Aorta (tissue), 5 donors: ENCODE data around the gene DUOXA1. TPM values are rescaled to one million over a fixed set of nuclear protein-coding genes. Genes with fewer than 3 reads are reported as not detected.

Source experiments
- ATAC-seq: fragments of 200-7000 bp; cut with Tn5 transposase; one replicate; pipeline ENCODE4 v1.9.1; 2022; ENCODE audit warnings: moderate library complexity; ENCODE audit not compliant: low FRiP score
- DNase-seq, 2 donors: peaks; one replicate each; pipeline ENCODE4 v3.0.0-alpha.2; 2020
- H3K27ac ChIP-seq, 2 donors: one replicate each; pipeline ENCODE4 v1.5.1; 2013; ENCODE audit warnings: low read length in 2 of 2, mild to moderate bottlenecking in 2 of 2, moderate library complexity in 2 of 2, control low read depth in 1 of 2, inconsistent platforms in 1 of 2, low read depth in 1 of 2
- H3K27me3 ChIP-seq, 2 donors: one replicate each; pipeline ENCODE4 v1.6.1; 2013; ENCODE audit warnings: control low read depth in 1 of 2, low read length in 1 of 2, mild to moderate bottlenecking in 1 of 2, moderate library complexity in 1 of 2; ENCODE audit not compliant: insufficient read depth in 2 of 2, control insufficient read depth in 1 of 2
- H3K36me3 ChIP-seq, 2 donors: one replicate each; pipeline ENCODE4 v1.6.1; 2013; ENCODE audit warnings: control low read depth in 1 of 2, low read length in 1 of 2, mild to moderate bottlenecking in 1 of 2; ENCODE audit not compliant: insufficient read depth in 2 of 2, control insufficient read depth in 1 of 2
- H3K4me1 ChIP-seq, 2 donors: one replicate each; pipeline ENCODE4 v1.6.1; 2013; ENCODE audit warnings: low read length in 2 of 2, control low read depth in 1 of 2, mild to moderate bottlenecking in 1 of 2, moderate library complexity in 1 of 2; ENCODE audit not compliant: insufficient read depth in 2 of 2, control insufficient read depth in 1 of 2
- H3K4me3 ChIP-seq, 2 donors: one replicate each; pipeline ENCODE4 v1.5.1; 2013; ENCODE audit warnings: low read length in 2 of 2, control low read depth in 1 of 2, mild to moderate bottlenecking in 1 of 2
- H3K9me3 ChIP-seq: one replicate; pipeline ENCODE4 v1.6.1; 2013; ENCODE audit warnings: mild to moderate bottlenecking, low read length; ENCODE audit not compliant: control insufficient read depth
- WGBS, 2 donors: extraction: QIAGEN DNeasy Blood & Tissue Kit; methylation state at CpG; one replicate each; pipeline ENCODE4 v1.1.7; 2013; 5-methylcytosine and 5-hydroxymethylcytosine counted together
- intact Hi-C, 2 donors: fragments of 100-400 bp; cut with DNase I; formaldehyde crosslinking; loops; one replicate each; pipeline versions ENCODE4 v1.14.2 to v1.15.0; 2022
- polyA plus RNA-seq, 2 donors: library from polyadenylated mRNA; stranded (reverse); fragments of 200-250 nt; gene quantifications; one replicate each; pipeline ENCODE4 v1.2.3, GENCODE V29; 2013
- total RNA-seq, 2 donors: library from RNA; stranded (reverse); fragmentation: NEBNext Ultra II Directional; extraction: Animal tissue kit (Norgen Biotek cat#: 25700); gene quantifications; one replicate each; pipeline ENCODE4 v1.2.1, GENCODE V29; 2021
- donor health status: healthy with polysubstance abuse.
- donor health status: Bipolar disorder and iron deficiency.
- donor health status: DM: no; HTN: no; CAD: no.
- donor health status: DM: no; HTN: no; CAD: no.
- donor health status: DM: yes; HTN: yes; CAD: no.

Gene DUOXA1
- total and polyA plus RNA-seq, 4 donors: 0.23 to 4.9 (median 0.41) TPM

DNA sequence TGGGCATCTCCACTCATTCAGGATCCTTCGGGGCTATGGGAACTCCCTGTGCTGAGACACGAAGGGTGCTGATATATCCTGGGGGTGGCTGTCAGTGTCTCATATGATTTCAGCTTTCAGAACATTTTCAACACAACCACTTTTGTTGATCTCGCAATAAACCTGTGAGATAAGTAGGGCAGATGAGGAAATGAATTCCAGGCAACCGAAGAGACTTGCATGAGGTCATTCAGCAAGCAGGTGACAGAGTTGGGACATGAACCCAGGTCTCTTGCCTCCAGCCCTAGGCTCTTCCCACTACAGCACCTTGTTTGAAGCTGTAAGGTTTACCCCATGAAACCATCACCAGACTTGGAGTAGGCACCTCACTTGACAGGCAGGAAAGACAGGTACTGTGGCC, 16.7 kb upstream of the DUOXA1 start:
- WGBS, 2 donors: 82 to 86% methylated on average over 4 of the region's 4 CpGs
- peak in 1 of 2 donors; percentile 23 for DNase-seq
- Histone ChIP-seq H3K36me3 (no peaks in the 10 kb centered on the region), H3K4me1 (no peaks in the 10 kb centered on the region), H3K27me3 (no peaks in the 10 kb centered on the region), H3K27ac (no peak overlapping the region), H3K9me3 (no peaks in the 10 kb centered on the region), H3K4me3 (no peak overlapping the region)
- intact Hi-C loops: no loop called here
- ATAC-seq: no peak

DNA sequence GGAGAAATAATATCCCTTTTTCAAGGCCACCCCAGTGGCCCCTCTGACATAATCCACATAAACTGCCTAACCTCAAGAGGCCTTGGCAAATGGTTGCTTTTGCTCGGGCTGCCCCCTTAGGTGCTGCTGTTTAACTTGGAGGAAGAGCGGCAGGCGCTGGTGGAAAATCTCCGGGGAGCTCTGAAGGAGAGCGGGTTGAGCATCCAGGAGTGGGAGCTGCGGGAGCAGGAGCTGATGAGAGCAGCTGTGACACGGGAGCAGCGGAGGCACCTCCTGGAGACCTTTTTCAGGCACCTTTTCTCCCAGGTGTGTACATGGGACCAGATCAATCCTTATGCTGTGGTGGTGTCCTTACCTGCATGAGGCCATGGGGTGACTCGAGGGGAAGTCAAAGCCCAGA, 15.1 kb upstream of the DUOXA1 start:
- Histone ChIP-seq H3K4me1 (no peaks in the 10 kb centered on the region), H3K27ac (no peak overlapping the region), H3K36me3 (no peaks in the 10 kb centered on the region), H3K9me3 (no peaks in the 10 kb centered on the region), H3K27me3 (no peaks in the 10 kb centered on the region), H3K4me3 (no peak overlapping the region)
- DNase-seq (peak in 1 of 2 donors; percentile 72), ATAC-seq (no peak)
- intact Hi-C loops: no loop called here
- 67 to 70% methylated on average over 9 of the region's 9 CpGs for WGBS, 2 donors

DNA sequence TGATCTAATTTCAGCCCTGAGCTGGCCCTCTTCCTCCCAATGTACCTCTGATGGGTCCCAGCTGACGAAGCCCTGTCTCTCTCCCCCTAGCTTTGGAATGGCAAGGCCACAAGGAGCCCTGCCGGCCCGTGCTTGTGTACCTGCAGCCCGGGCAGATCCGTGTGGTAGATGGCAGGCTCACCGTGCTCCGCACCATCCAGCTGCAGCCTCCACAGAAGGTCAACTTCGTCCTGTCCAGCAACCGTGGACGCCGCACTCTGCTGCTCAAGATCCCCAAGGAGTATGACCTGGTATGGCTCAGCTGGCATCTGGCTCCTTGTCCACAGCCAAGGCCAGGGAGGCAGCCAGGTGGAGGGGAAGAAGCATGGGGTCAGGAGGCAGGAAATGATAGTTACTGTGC, 14.3 kb upstream of the DUOXA1 start:
- intact Hi-C loops: no loop called here
- ATAC-seq (no peak), DNase-seq (peak in 1 of 2 donors; percentile 55)
- H3K36me3 ChIP-seq: no peaks in the 10 kb centered on the region
- H3K4me3 ChIP-seq: no peak overlapping the region
- 85 to 86% methylated on average over 11 of the region's 11 CpGs for WGBS, 2 donors
- no peaks in the 10 kb centered on the region for H3K27me3 ChIP-seq
- no peak overlapping the region for H3K27ac ChIP-seq
- H3K9me3 ChIP-seq: no peaks in the 10 kb centered on the region
- H3K4me1 ChIP-seq: no peaks in the 10 kb centered on the region

DNA sequence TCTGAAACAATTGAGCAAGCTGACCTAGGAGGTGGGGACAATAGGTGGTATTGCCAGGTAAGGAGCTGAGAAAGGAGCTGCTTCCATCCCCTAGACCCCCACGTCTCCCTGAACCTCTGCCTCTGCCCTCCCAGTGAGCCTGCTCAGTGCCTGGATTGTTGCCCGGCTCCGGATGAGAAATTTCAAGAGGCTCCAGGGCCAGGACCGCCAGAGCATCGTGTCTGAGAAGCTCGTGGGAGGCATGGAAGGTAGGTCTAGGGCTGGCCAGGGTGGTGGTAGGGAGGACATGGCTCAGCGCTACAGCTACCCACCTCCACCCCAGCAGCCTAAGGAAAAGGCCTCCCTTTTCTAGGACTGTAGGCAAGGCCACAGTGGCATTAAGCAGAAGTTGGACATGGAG, 13.4 kb upstream of the DUOXA1 start:
- Histone ChIP-seq H3K27me3 (no peaks in the 10 kb centered on the region), H3K9me3 (no peaks in the 10 kb centered on the region), H3K4me3 (no peak overlapping the region), H3K27ac (no peak overlapping the region), H3K4me1 (no peaks in the 10 kb centered on the region), H3K36me3 (no peaks in the 10 kb centered on the region)
- no peak for ATAC-seq
- intact Hi-C loops: no loop called here
- 85 to 86% methylated on average over 7 of the region's 7 CpGs for WGBS, 2 donors
- peak in 1 of 2 donors; percentile 48 for DNase-seq

DNA sequence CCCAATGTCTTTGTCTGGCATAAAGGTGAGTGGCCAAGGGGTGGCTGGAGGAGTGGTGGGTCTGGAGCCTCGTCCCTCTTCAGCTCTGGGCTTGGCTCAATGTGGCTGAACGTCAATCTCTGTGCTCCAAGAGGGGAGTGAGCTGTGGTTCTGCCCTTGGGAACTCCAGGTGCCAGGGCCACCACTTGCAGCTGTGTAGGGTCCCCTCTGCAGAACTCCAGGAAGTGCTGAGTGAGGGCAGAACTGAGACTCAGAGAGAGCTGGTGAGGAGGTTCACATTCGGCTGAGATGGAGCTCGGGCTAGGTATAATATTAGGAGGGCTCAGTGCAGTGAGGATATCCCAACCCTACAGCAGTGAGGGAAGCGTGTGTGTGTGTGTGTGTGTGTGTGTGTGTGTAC, 11.7 kb upstream of the DUOXA1 start:
- ATAC-seq: no peak
- intact Hi-C loops: no loop called here
- peak in 1 of 2 donors; percentile 57 for DNase-seq
- 79 to 83% methylated on average over 5 of the region's 5 CpGs for WGBS, 2 donors
- no peaks in the 10 kb centered on the region for H3K9me3 ChIP-seq
- no peak overlapping the region for H3K4me3 ChIP-seq
- no peaks in the 10 kb centered on the region for H3K4me1 ChIP-seq
- no peak overlapping the region for H3K27ac ChIP-seq
- no peaks in the 10 kb centered on the region for H3K27me3 ChIP-seq
- H3K36me3 ChIP-seq: no peaks in the 10 kb centered on the region

DNA sequence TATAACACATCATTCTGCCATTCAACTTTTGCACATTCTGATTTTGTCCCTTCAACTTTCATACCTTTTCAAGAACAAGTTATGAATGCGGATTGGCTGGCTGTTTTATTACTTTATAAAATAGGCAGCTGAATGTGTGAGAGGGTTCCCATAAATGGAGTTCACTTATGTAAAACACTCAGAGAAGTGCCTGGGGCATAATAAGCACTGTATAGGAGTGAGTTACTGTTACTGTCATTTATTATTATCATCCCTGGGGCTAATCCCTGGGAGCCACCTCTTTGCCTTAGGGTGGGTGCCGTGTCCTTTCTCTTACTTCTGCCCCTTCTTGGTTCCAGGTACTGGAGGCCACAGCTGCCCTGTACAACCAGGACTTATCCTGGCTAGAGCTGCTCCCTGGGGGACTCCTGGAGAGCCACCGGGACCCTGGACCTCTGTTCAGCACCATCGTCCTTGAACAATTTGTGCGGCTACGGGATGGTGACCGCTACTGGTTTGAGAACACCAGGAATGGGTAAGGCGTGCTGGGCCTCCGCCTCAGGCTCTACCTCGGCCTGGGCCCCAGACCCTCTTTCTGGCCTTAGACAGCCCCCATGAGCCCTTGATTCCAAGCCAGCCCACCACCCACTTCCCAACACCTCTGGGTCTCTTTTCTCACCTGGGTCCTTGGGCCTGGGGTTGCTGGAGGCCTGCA, 11.0 kb upstream of the DUOXA1 start:
- ATAC-seq: no peak
- WGBS, 2 donors: 94 to 96% methylated on average over 10 of the region's 10 CpGs
- intact Hi-C loops: no loop called here
- Histone ChIP-seq H3K27me3 (no peaks in the 10 kb centered on the region), H3K36me3 (no peaks in the 10 kb centered on the region), H3K9me3 (no peaks in the 10 kb centered on the region), H3K4me3 (no peak overlapping the region), H3K4me1 (no peaks in the 10 kb centered on the region), H3K27ac (no peak overlapping the region)
- peak in 1 of 2 donors; percentile 58 for DNase-seq

DNA sequence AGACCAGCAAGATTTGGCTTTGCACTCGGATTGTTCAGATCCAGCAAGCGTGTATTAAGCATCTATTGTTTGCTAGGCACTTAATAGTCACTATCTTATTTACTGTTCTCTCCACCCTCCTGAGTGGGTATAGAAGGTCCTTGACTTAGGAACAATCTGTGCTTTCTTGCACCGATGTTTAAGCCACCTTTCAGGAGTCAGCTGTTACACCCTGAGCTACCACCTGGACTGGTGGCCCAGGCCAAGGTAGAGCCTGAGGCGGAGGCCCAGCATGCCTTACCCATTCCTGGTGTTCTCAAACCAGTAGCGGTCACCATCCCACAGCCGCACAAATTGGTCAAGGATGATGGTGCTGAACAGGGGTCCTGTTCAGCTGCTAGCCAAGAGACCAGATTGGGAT, 10.1 kb upstream of the DUOXA1 start:
- DNase-seq (peak in 1 of 2 donors; percentile 38), ATAC-seq (no peak)
- H3K27ac ChIP-seq: no peak overlapping the region
- H3K9me3 ChIP-seq: no peaks in the 10 kb centered on the region
- no peaks in the 10 kb centered on the region for H3K4me1 ChIP-seq
- H3K4me3 ChIP-seq: no peak overlapping the region
- no peaks in the 10 kb centered on the region for H3K36me3 ChIP-seq
- 91 to 92% methylated on average over 6 of the region's 6 CpGs for WGBS, 2 donors
- no peaks in the 10 kb centered on the region for H3K27me3 ChIP-seq
- intact Hi-C loops: no loop called here

DNA sequence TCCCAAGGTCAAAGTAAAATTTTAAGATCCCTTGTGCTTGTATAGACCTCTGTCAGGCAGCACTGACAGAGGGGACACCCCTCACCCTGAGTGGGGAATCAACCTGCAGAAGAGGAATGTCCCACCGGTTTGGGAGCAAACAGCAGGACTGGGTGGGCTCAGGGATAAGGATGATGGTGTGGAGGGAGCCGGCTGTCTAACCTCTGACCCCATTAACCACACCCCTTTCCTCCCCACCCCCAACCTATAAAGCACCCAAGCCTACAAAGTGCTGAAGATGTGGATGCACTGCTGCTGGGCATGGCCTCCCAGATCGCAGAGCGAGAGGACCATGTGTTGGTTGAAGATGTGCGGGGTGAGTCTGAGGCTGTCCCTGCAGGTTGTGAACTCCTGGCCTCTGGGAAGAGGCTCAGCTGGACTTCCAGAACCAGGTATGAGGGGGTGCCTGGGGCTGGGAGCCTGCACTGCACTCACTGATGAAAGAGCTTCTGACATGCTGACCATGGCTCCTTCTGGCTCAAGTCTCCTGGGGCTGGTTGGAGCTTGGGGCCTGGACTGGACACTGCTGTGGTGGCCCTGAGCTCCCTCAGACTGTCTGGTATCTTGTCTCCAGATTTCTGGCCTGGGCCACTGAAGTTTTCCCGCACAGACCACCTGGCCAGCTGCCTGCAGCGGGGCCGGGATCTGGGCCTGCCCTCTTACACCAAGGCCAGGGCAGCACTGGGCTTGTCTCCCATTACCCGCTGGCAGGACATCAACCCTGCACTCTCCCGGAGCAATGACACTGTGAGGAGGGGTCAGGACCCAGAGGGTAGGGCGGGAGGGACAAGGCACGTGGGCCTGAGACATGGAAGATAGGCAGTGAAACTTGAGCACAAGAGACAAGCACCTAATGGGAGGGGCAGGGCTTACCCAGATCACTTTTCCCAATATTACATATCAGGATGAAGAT, 9.4 kb upstream of the DUOXA1 start:
- ATAC-seq (no peak), DNase-seq (peak in 1 of 2 donors; percentile 62)
- Histone ChIP-seq H3K9me3 (no peaks in the 10 kb centered on the region), H3K4me3 (no peak overlapping the region), H3K27me3 (no peaks in the 10 kb centered on the region), H3K4me1 (no peaks in the 10 kb centered on the region), H3K27ac (no peak overlapping the region), H3K36me3 (no peaks in the 10 kb centered on the region)
- 67 to 68% methylated on average over 12 of the region's 12 CpGs for WGBS, 2 donors
- intact Hi-C loops: no loop called here
